Activated naive CD4-positive, alpha-beta T cell (primary cell): Measurements from ENCODE around the gene CACNA1I.

Source experiments
- DNase-seq, 4 experiments: peaks; one replicate each; lab custom pipeline; 2025; lab: John Stamatoyannopoulos, UW

CACNA1I gene

DNA sequence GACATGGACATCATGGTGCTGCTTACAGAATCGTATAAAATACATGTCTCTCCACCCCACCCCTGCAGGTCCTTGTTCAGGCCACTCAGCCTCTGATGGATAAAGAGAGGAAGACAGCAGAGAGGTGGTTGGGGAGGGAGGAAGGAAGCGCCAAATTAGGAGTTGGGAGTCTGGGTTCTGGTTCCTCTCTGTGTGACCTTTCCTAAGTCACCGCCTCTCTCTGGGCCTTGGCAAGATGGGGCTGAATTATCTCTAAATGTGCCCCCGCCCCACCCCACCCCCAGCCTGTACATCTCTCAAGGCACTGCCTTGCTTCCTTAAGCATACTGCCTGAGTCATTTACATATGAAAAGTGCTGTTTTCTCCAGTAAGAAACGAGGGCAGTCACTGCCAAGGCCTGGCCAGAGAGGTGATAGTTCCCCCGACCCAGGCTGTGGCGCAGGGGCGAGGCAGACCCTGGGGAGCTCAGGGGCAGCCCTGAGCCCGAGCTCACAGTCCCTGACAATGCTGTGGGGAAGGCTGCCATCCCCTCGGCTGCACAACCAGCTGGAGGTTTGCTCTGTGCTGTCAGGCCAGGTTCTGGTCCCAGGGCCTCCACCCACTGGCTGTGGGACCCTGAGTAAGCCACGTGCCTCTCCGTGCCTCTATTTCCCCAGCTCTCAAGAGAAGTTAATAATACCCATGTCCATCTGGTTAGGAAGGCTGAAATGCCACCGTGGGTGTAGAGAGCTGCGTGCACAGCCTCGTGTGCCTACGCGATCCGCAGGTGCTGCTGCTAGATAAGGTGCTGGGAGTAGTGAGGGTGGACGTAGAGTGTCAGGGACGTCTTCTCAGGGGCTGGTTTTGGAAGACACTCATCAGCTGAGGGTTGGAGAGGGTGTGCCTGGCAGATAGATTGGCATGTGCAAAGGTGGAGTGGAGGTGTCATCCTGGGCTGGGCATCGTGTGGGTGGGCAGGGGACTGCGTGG, 55.3 kb downstream of the CACNA1I start:
- DNase-seq, result no peak

- no peak for DNase-seq
Measured at GRCh38 chr22:39627208-39627607, 56.7 kb downstream of the CACNA1I start.

DNA sequence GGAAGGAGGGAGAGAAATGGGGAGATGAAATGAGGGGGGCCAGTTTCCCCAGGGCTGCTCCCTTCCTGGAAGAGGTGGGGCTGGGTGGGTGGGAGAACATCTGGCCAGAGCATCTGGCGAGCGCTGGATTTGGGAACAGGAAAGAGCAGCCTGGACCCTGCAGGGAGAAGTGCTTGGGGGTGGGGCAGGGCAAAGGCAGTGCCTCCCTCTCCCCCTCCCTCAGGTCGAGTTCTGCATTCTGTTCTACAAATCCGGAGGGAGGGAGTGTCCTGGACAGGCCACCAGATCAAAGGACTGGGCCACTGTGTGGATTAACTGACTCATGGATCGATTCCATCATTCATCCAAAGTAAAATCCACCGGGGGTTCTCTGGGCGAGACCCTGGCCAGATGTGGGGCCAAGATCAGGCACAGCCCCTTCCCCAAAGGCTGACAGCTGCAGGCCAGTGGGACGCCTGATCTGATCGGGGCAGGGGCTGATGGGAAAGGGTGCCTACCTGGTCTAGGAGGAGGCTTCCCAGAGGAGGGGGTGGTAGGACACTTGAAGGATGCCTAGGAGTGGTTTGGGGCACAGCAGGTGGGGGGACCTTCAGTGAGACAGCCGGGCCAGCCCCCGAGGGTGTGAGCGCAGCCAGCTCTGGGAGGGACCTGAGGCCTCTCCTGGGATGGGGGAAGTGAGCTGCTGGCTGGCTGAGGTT, 57.5 kb downstream of the CACNA1I start:
- DNase-seq, result no peak

- no peak for DNase-seq
Measured at GRCh38 chr22:39628563-39629080, 58.1 kb downstream of the CACNA1I start.

DNA sequence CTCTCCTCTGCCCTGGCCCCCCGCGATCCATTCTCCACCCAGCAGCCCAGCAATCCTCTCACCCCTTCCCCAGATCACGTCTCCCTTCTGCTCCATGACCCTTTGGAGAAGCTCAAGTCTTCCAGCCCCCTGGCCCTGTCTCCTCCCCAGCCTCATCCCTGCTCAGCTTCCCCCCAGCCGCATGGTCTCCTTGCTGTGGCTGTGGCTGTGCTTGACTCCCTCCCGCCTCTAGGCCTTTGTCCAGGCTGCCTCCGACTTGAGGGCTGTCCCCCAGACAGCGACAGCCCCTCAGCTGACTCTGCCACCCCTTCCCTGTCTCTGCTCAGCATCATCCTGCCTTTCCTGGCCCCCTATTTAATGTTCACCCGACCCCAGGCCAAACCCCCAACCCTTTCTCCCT, 59.3 kb downstream of the CACNA1I start:
- no peak for DNase-seq

GRCh38 chr22:39630721-39631120, 60.2 kb downstream of the CACNA1I start:
- no peak for DNase-seq

GRCh38 chr22:39631381-39632286, 61.1 kb downstream of the CACNA1I start:
- DNase-seq, result no peak

DNA sequence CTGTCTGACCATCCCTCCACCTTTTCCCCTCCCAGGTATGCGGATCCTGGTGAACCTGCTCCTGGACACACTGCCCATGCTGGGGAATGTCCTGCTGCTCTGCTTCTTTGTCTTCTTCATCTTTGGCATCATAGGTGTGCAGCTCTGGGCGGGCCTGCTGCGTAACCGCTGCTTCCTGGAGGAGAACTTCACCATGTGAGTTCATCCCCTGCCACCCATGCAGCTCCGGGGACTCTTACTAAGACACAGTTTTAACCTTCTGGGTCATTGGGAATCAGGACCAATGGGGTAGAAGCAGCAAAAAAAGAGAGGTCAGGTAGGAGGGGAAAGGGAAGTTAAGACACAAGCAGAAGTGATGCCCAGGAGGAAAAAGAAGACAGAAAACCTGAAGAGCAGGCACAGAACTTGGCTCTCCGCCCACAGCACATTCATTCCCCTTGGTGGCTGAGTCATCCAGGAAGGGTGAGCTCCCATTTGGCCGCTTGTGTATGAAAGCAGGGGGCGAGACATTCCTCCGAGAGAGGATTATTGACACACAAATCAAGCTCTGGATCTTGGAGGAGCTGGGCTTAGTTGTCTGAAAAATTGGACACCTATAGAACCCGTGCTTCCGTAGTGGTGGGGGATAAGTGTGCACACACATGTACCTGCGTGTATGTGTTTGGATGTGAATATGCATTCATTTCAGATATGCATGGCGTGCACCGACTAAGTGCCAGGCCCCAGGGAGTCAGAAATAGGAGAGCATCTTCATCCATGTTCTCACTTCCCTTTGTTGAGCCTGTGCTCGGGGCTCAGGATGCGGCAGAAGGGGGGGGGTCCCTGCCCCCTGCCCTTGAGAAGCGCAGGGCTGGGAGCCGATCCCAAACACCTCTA, 64.2 kb downstream of the CACNA1I start:
- no peak for DNase-seq

DNA sequence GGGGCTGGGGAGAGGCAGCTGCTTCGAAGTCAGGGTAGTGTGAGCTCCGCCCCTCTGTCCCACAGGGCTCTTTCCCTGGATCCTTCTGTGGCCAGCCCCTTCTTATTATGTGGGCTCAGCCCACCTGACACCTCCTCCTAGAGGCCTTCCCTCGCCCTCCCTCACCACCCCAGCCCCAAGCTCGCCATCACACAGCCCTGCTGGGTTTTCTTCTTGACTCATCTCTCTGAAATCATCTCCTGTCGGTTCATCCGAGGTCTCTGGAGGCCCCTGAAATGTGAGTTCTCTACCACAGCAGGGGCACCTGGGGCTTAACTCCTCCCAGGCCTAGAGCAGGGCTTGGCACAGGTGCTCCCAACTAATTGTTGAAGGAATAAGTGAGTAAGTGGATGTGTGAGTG, 65.2 kb downstream of the CACNA1I start:
- no peak for DNase-seq

GRCh38 chr22:39638958-39639357, 68.4 kb downstream of the CACNA1I start:
- DNase-seq, result no peak

DNA sequence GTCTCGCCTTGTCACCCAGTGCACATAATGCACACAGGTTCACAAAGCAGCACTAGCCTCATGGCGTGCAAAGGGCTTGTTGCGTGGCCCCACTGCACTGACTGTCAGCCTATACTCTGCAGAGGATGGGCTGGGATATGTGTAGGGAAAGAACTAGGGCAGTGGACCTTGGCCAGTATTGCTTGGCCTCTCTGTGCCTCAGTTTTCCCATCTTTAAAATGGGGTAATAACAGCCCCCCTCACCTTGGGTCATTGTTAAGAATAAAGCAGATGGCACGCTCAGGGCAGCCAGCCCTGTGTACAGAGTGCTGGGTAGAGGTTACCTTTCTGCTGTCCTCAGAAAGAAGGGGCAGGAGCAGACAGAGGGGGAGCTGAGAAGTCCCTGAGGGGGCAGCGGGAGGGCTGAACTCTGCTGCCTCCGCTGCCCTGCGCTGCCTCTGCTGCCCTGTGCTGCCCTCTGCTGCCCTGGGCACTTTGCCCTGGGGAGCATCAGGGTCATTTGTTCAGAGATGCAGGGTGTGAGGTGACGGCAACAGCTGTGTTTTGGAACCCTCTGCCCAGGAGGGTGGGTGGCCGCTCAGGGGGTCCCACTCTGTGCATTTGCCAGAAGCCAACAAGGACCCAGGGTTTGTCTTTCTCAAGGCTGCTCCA, 71.2 kb downstream of the CACNA1I start:
- DNase-seq, result no peak

DNA sequence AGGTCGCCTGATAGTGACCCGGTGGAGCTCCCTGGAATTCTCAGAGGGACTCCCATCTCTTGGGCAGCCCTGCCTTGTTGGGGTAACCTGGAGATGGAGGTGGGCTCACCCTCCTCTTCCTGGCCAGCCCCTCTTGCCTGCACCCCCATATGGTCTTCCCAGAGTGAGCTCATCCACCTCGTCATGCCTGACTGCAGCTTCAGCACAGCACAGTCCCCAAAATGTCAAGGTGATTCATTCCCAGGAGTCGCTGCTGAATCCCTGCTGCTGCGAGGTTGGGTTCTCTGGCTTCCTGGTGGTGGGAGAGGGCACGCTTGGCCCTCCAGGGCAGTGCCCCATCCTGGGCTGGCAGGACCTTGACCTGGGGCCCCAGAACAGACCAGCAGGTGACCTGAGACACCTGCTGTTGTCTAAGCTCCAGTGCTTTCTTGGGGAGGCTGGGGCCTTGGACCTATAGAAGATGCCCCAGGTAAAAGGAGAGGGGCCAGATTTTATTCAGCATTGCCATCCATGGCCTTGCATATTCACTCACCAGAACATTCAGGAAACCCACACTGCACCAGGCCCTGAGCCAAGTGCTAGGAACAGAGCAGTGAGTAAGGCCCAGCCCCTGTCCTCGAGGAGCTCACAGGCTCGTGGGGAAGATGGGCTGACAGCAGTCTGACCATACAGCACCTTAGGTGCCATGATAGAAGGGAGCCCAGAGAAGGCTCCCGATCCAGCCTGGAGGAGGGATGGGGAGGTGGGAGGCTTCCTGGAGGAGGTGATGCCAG, 72.9 kb downstream of the CACNA1I start:
- no peak for DNase-seq

- DNase-seq, result no peak
Measured at GRCh38 chr22:39645532-39645931, 75.0 kb downstream of the CACNA1I start.

GRCh38 chr22:39646398-39647063, 76.0 kb downstream of the CACNA1I start:
- no peak for DNase-seq

GRCh38 chr22:39647836-39648629, 77.5 kb downstream of the CACNA1I start:
- DNase-seq, result no peak

GRCh38 chr22:39648630-39648950, 78.0 kb downstream of the CACNA1I start:
- no peak for DNase-seq

DNA sequence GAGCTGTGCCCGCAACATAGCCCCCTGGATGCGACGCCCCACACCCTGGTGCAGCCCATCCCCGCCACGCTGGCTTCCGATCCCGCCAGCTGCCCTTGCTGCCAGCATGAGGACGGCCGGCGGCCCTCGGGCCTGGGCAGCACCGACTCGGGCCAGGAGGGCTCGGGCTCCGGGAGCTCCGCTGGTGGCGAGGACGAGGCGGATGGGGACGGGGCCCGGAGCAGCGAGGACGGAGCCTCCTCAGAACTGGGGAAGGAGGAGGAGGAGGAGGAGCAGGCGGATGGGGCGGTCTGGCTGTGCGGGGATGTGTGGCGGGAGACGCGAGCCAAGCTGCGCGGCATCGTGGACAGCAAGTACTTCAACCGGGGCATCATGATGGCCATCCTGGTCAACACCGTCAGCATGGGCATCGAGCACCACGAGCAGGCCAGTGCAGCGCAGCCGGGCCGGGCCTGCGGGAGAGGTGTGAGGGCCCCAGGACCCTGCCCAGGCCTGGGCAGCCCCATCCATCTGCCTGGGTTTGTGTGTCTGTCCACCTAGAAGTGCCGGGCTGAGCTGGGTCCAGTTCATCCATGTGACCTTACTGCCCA, 79.0 kb downstream of the CACNA1I start:
- DNase-seq, result no peak
